NCI-H345 treated with DMSO at 0.1 percent for 48 hours (cell line): ENCODE measurements around the gene ITGBL1.

Source experiments
- DNase-seq: peaks from one replicate; lab custom pipeline; 2025; ENCODE audit not compliant: unreplicated experiment; lab: John Stamatoyannopoulos, UW

ITGBL1 gene

GRCh38 chr13:101452519-101453485, at the start of gene ITGBL1:
Gene ITGBL1 (plus strand): TSS chr13:101452675. CDS start chr13:101452834, 159 bp downstream.
- no peak for DNase-seq

DNA sequence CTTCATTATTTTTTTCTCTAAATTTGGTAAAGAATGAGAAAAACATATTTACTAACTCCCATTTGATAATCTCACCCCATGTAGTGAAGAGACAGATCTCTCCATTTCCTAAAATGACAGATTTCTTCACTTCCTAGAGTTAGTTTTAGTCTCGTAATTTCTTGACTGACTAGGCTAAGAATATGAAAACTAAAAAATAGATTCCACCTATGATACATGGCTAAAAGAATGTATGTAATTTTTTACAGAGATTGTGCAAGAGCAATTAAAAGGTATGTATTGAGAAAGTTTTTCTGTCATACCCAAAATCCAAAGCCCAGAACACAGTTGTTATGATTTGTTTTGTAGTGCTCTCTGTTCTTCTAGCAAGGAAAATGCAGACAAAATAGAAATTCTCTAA, 45.7 kb upstream of the ITGBL1 start:
- no peak for DNase-seq

DNA sequence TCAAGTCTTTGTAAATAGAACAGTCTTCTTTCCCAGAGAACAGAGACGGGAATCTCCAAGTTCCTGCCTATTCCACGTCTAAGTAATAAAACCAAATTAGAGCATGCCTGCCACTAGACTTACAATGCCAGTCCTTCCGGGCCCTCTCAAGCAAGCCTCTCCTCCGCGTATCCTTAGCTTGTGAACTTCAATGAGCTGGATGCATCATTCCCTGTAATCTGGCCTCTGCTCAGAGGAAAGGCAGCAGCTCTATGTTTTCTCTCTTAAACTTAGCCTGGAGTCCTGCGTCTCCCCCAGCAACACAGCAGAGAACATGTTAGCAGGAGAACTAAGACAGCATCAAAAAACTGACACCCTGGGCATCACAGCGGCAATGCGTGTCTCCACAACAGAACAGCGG, 44.3 kb upstream of the ITGBL1 start:
- no peak for DNase-seq

DNA sequence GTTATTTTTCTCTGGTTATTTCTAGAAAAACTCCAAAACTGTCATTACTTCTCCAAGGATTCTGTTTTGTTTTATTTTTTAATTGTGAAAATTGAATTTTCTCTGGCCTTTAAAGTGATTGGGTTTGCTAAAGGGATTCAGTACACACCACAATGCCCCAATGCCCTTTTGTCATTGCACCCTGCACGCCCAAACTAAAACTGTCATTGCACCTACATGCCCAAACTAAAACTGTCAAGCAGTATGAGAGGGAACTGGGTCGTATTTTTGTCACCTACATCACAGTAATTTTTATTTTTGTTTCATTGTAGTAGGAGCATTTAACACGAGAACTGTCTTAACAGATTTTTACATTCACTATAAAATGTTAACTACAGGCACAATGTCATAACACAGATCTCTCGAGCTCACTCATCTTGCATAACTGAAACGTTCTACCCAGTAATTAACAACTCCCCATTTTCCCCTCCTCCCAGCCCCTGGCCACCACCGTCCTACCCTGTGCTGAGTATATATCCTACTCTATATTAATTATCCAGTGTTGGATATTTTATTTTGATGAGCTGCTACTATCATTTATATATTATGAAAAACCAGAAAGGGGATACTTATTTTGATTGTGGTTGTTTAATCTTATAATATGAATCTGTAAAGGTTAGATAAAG, 43.4 kb upstream of the ITGBL1 start:
- no peak for DNase-seq

- no peak for DNase-seq
Observed at GRCh38 chr13:101412076-101412475, 40.4 kb upstream of the ITGBL1 start.

DNA sequence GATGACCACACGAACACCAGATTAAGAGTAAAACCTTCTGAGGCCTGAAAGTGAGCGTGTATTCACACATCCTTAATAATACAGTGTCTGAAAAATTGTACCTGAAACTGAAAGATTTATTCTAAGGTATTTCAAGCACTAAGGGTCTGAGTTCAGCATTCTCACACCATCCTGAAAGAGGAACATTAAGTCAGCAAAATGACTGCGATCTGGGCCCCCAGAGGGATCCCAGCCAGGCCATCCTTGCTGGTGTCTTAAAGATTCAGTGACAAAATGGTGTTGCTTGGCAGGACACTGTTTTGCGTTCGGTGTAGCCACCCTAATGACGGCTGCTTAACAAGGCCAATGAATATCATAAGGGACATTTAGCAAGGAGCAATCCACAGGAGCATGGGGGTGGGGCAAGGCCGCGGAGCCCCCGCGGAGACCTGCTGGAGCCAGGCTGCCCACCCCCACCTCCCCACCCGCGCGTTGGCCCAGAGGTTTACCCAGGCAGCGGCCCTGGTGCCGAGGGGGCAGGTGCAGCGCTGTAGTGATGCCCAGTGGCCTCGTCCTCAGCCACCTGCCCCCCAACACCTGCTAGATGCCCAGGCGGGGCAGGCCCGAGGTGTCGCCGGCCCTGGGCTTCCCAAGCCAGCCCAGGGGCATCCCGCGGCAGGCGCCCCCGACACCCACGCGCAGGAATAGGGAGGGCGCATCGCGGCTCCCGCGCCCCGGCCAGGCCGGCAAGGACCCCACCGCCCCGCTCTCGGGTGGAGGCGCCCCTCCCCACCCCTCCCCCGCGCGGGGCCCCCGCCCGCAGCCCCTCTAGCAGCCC, 36.9 kb upstream of the ITGBL1 start:
- no peak for DNase-seq

DNA sequence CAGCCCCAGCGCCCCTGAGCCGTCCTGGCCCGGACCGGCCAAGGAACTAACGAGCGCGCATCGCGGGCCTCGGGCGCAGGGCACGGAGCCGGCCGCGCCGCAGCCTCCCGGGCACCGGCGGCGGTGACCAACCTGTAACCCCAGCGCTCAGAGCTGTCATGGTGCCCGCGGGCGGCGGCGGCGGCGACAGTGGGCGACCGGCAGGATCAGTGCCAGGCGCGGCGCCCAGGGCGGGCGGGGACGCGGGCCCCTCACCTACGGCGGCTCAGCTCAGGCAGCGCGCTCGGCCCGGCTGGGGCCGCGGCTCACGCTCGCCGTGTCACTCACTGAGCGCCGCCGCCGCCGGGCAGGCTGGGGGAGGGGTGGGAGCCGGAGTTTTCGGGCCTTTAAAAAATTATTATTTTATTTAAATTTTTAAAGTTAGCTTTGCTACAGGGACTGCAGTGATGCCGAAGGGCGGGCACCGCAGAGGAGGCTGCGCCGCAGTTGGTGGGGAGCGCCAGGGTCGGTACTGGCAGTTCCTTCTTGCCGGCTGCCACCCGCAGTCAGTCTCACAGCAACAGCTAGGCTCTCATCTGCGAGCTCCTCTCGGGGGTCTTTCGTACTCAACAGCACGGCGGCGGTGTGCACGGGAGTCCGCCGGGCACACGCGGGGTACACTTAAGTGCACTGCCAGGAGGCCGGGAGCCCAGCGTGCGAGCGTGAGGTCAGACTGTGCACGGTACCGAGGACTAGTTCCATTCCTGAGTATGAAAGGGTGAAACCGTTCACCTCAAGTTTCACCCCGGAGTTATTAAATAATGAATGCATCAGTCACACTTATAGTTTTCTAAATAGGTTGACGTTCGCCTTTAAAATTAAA, 36.1 kb upstream of the ITGBL1 start, which contains the start of gene NALCN:
Gene NALCN (minus strand): TSS at position 328 of the 862 bp plus-strand sequence. CDS start 17,382 bp downstream, outside the sequence.
- peak; percentile 75 for DNase-seq

DNA sequence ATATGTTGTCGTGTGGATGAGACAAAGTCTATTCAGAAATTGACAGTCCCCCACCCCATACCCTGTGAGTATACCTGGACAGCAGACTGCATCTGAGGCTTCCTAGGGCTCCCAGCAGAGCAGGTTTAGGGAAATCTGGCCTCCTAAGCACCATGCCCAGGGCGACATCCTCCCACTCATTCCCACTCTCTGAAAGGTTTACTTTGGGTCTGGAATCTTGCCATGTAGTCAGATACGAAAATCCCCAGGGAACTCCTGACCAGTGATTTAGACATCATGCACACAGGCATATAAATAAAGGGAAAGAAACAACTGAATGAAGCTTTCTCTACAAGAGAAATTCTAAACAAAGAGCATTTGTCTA, 35.5 kb upstream of the ITGBL1 start:
- peak; percentile 76 for DNase-seq

DNA sequence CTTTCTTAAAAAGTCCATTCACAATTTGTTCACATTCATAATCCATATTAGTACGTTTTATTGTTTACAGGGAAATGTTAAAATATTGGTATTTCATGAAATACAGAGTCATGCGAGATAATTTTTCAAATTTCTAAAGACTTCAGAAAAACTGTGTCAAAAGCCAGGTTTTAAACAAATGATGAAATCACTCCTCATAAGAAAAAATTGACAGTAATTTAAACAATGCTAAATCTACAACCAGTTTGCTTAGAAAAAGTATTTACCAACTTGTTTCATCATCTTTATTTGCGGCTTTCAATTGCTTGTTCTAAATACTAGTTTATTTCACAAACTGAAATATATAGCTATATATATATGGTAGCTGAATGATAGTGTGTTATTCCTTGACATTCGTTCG, 35.0 kb upstream of the ITGBL1 start:
- no peak for DNase-seq

GRCh38 chr13:101423872-101424271, 28.6 kb upstream of the ITGBL1 start:
- no peak for DNase-seq

DNA sequence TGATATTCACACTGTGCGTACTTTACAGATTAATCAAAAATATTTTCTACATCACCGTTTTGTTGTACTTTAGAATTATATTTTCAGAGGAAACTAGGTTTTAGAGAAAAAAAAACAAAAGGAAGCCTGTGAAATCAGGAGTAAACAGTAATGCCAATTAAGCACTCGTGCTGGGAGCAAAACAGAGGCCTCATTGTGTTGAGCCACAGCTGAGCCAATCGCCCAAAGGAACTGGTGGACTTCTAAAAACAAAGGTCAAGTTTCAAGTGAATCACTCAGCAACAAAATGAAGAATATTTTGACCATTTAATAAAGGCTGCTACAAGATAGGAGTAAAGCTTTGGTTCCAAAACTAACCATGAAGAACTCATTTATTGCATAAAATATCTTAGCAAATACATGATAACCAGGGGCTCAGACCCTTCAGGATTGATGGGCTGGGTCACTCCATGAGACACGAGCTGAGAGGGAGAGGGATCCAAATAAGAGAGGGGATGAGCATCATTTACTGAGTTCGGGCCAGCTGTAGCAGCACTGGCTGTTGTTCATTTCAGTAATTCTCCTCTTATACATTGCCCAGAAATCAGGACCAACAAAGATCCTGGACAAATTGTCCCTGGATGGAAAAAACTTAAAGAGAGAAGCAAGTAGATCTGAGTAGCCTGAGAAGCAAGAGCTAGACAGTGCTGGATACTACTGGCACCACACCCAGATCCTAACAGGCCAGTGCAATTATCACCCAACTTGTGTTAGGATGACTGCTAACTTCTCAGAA, 27.9 kb upstream of the ITGBL1 start:
- no peak for DNase-seq

DNA sequence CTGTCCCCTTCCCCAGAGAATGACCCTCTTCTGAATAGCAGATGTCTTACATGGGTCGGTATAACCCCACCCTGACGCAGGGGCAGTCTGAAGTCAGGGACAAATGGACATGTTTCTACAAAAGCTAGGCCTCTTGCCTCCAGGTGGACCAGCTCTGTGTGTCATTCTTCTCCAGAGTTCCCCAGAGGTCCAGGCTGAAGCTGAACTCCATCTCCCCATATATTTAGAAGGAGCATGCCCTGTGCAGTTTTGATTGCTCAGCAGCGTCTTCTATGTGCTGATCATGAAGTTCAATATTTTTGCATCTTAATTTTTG, 27.4 kb upstream of the ITGBL1 start:
- no peak for DNase-seq

GRCh38 chr13:101425623-101426022, 26.9 kb upstream of the ITGBL1 start:
- DNase-seq, result no peak

- DNase-seq, result no peak
Observed at GRCh38 chr13:101429733-101430132, 22.7 kb upstream of the ITGBL1 start.

GRCh38 chr13:101433895-101434294, 18.6 kb upstream of the ITGBL1 start:
- no peak for DNase-seq

GRCh38 chr13:101434486-101434885, 18.0 kb upstream of the ITGBL1 start:
- DNase-seq, result no peak

DNA sequence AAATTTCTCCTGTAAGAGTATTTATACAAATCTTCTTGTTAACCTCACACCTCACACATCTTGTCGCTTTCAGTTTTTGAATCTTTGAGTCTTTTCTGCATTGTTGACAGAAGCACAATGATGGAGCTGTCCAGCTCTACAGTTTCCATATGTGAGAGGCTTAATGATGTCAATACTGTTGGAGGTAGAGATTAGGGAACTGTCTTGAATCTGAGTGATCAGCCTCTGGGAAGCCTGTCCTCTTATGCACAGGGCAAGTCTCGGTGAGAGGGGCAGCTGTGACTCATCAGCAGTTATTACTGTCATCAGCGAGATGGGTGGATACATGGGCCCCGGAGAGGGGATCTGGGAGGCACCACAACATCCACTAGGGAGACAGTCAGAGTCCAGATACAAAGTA, 4.6 kb upstream of the ITGBL1 start:
- DNase-seq, result no peak

DNA sequence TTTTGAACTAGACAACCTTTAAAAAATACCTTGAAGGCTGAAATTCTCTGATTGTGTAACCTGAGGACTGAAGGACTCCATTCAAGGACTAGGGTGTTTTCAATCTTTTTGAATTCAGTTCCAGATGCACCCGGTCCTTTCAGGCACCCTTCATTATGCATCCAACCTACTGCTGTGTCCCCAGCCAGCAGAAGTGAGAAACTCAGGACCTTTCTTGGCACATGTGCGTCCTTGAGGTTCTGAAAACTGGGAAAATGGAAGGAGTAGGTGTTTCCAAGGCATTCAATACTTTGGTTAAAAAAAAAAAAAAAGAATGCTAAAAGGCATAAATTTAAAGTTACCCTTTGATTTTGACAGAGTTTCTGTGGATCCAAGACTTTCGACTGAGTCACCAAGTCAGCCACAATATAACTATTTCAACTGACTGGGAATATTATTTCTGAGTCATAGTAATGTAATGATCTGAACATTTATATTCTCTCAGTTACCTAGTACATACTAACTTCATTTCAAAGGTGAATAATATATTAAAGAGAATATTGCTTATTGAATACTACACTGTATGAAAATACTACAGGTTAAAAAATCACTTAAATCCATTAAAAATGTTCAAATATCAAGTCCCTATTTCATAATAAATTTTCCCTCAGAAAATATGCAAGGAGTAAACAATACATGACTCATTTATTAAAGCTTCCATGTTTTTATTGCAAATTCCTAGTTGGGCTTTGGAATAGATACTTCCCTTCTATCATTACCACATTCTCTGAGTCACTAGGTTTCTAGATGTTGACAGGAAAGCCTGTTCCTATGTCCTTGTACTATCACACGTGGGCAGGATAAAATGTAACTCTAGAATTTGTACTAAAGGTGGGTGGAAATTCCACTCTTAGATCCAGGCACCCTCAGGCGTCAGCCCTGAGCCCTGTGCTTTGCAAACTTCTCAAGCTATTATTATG, 2.4 kb upstream of the ITGBL1 start:
- DNase-seq, result no peak

DNA sequence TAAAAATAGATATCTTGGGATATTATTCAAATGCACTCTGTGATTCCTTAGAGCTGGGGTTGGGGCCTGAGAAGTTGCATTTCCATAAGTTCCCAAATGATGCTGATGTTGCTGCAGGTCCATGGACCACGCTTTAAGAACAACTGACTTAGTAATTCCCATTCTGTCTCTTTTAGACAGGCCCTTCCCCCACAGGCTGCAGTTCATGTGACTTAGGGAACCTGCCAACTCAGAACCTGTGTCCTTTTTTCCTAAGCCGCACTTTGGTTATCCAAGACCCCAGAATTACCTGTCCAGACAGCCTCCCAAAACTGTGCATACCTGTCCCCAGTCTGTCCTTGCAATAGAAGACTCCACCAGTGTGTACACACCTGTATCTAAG, 1.7 kb upstream of the ITGBL1 start:
- no peak for DNase-seq
